ENCODE results near the gene MRPS34.
"Not testable (repeated sequence)": the region's sequence is repeated elsewhere in the genome, so short reads cannot be mapped to it uniquely, and the experiment has no call there.

MRPS34 gene

GRCh38 chr16:1746693-1747195, 26.2 kb downstream of the MRPS34 start:
- DNase-seq: no peak

GRCh38 chr16:1745900-1746692, 26.8 kb downstream of the MRPS34 start:
- no peak for DNase-seq

- DNase-seq: no peak
Observed at GRCh38 chr16:1745181-1745899, 27.6 kb downstream of the MRPS34 start.

- no peak for DNase-seq
Observed at GRCh38 chr16:1744338-1744840, 28.5 kb downstream of the MRPS34 start.

- no peak for DNase-seq
Observed at GRCh38 chr16:1743376-1744337, 29.3 kb downstream of the MRPS34 start.

- DNase-seq: no peak
Observed at GRCh38 chr16:1741553-1742165, 31.3 kb downstream of the MRPS34 start.

GRCh38 chr16:1740781-1741490, 32.0 kb downstream of the MRPS34 start:
- no peak for DNase-seq

- DNase-seq: no peak
Observed at GRCh38 chr16:1740234-1740633, 32.7 kb downstream of the MRPS34 start.

GRCh38 chr16:1734816-1735215, 38.1 kb downstream of the MRPS34 start:
- DNase-seq: no peak

GRCh38 chr16:1734123-1734522, 38.8 kb downstream of the MRPS34 start:
- DNase-seq: no peak

- not testable (repeated sequence) for DNase-seq
Observed at GRCh38 chr16:1732551-1732987, 40.4 kb downstream of the MRPS34 start.

GRCh38 chr16:1732071-1732470, 40.9 kb downstream of the MRPS34 start:
- no peak for DNase-seq

GRCh38 chr16:1731603-1732002, 41.3 kb downstream of the MRPS34 start:
- no peak for DNase-seq

- no peak for DNase-seq
Observed at GRCh38 chr16:1731073-1731472, 41.9 kb downstream of the MRPS34 start.

GRCh38 chr16:1729445-1729844, 43.5 kb downstream of the MRPS34 start:
- no peak for DNase-seq

GRCh38 chr16:1729026-1729425, 43.9 kb downstream of the MRPS34 start:
- DNase-seq: no peak

GRCh38 chr16:1727651-1728624, 45.0 kb downstream of the MRPS34 start:
- DNase-seq: no peak

GRCh38 chr16:1726661-1727502, 46.1 kb downstream of the MRPS34 start:
- no peak for DNase-seq

- DNase-seq: no peak
Observed at GRCh38 chr16:1724491-1724890, 48.4 kb downstream of the MRPS34 start.

Data from activated T-cell treated with anti-CD3 and anti-CD28 coated beads, Interleukin-2, amount 50 U/mL, for 48 hours (primary cell).